PC-3 (cell line): ENCODE measurements around the gene CDK5RAP2. TPM values are rescaled to one million over a fixed set of nuclear protein-coding genes. Genes with fewer than 3 reads are reported as not detected.
"Not testable (repeated sequence)": the region's sequence is repeated elsewhere in the genome, so short reads cannot be mapped to it uniquely, and the experiment has no call there.

Source experiments
- ATAC-seq: fragments of 200-7000 bp; cut with Tn5 transposase; 2 replicates; pipeline ENCODE4 v1.9.1; 2020; ENCODE audit warnings: mild to moderate bottlenecking, moderate library complexity
- Bru-seq: library from RNA; stranded (reverse); fragments of 400-500 nt; gene quantifications from one replicate; lab custom pipeline; 2021; lab: Mats Ljungman, UMichigan
- BruChase-seq, 2 experiments: library from RNA; stranded (reverse); fragments of 400-500 nt; gene quantifications; one replicate each; lab custom pipeline; 2021; lab: Mats Ljungman, UMichigan
- BruUV-seq: library from RNA; stranded (reverse); fragments of 400-500 nt; replicated peaks from 2 replicates; lab custom pipeline; 2021; lab: Mats Ljungman, UMichigan
- CTCF ChIA-PET: fragments of 300-600 bp; sonication (Branson Sonifier 250); formaldehyde crosslinking; loops from one replicate; lab custom pipeline; 2022; ENCODE audit warnings: antibody characterized with exemption; lab: Charles Lee
- POLR2A ChIA-PET: fragments of 300-600 bp; sonication (Branson Sonifier 250); formaldehyde crosslinking; loops from one replicate; lab custom pipeline; 2022; ENCODE audit warnings: antibody characterized with exemption; ENCODE audit not compliant: unreplicated experiment; lab: Charles Lee
- DNase-seq: peaks from one replicate; pipeline ENCODE4 v3.0.0-alpha.2; 2015
- H2AFZ ChIP-seq: fragments of 300-600 bp; sonication (generic); 2 replicates; pipeline ENCODE4 v1.6.0; 2016; ENCODE audit warnings: antibody characterized with exemption, low read length
- H3F3A ChIP-seq: fragments of 300-600 bp; sonication (generic); one replicate; pipeline ENCODE4 v1.6.0; 2017; ENCODE audit warnings: antibody characterized with exemption, low read length, control low read depth, mild to moderate bottlenecking; ENCODE audit not compliant: unreplicated experiment
- H3K27ac ChIP-seq: fragments of 300-600 bp; sonication (generic); 2 replicates; pipeline ENCODE4 v1.5.1; 2016; ENCODE audit warnings: mild to moderate bottlenecking, low read length
- H3K27me3 ChIP-seq: fragments of 300-600 bp; sonication (generic); 2 replicates; pipeline ENCODE4 v1.6.1; 2016; ENCODE audit warnings: low read length, mixed read lengths
- H3K36me3 ChIP-seq: fragments of 300-600 bp; sonication (generic); 2 replicates; pipeline ENCODE4 v1.6.1; 2016; ENCODE audit warnings: low read depth, mixed run types, low read length, mixed read lengths
- H3K4me1 ChIP-seq: fragments of 300-600 bp; sonication (generic); 2 replicates; pipeline ENCODE4 v1.5.1; 2016; ENCODE audit warnings: low read length; ENCODE audit not compliant: insufficient read depth
- H3K4me2 ChIP-seq: fragments of 300-600 bp; sonication (generic); 2 replicates; pipeline ENCODE4 v1.6.0; 2016; ENCODE audit warnings: low read length
- H3K4me3 ChIP-seq: fragments of 300-600 bp; sonication (generic); 2 replicates; pipeline ENCODE4 v1.5.1; 2016; ENCODE audit warnings: mild to moderate bottlenecking, low read length, mixed read lengths
- H3K79me2 ChIP-seq: fragments of 300-600 bp; sonication (generic); 2 replicates; pipeline ENCODE4 v1.6.1; 2017; ENCODE audit warnings: low read length, mixed read lengths
- H3K9ac ChIP-seq: fragments of 300-600 bp; sonication (generic); 2 replicates; pipeline ENCODE4 v1.6.0; 2016; ENCODE audit warnings: mild to moderate bottlenecking, low read length
- H3K9me2 ChIP-seq: fragments of 300-600 bp; sonication (generic); replicated peaks from 2 replicates; pipeline ENCODE4 v1.6.1; 2016; ENCODE audit warnings: mixed run types, low read length, mixed read lengths
- H3K9me3 ChIP-seq: fragments of 300-600 bp; sonication (generic); 2 replicates; pipeline ENCODE4 v1.6.1; 2016; ENCODE audit warnings: low read length, mixed read lengths
- H4K20me1 ChIP-seq: fragments of 300-600 bp; sonication (generic); 2 replicates; pipeline ENCODE4 v1.6.1; 2016; ENCODE audit warnings: low read length, mixed read lengths
- EZH2 ChIP-seq: fragments of 300-600 bp; sonication (generic); IDR thresholded peaks from one replicate; pipeline ENCODE4 v1.6.1; 2017; ENCODE audit warnings: antibody characterized with exemption, mild to moderate bottlenecking, low read length; ENCODE audit not compliant: unreplicated experiment
- EZH2phosphoT487 ChIP-seq: fragments of 300-600 bp; sonication (generic); IDR thresholded peaks from 2 replicates; pipeline ENCODE4 v1.6.1; 2018; ENCODE audit warnings: mild to moderate bottlenecking, antibody characterized with exemption, low read length, borderline replicate concordance
- intact Hi-C: fragments of 100-400 bp; cut with micrococcal nuclease; formaldehyde crosslinking; loops from 2 replicates; pipeline ENCODE4 v1.9.0; 2023
- long read RNA-seq: library from polyadenylated mRNA; unstranded; transcript quantifications from one replicate; pipeline ENCODE4 v2.0.0, GENCODE V29; 2021; ENCODE audit not compliant: unreplicated experiment
- total RNA-seq: library from RNA; depleted of rRNA; stranded (reverse); fragments of >200 nt; gene quantifications from 2 replicates; pipeline ENCODE4 v1.2.3, GENCODE V29; 2014; rRNA removed
- TF ChIP-seq, protein P1 (sequence below): fragments of 300-600 bp; sonication (generic); conservative IDR thresholded peaks from 2 replicates; pipeline ENCODE4 v1.5.1; 2017; ENCODE audit warnings: antibody characterized with exemption, low read depth, mild to moderate bottlenecking, low read length

Gene CDK5RAP2
- total RNA-seq (37.4 and 41.0 TPM in 2 replicates), Bru-seq, nascent RNA (percentile 76 among the genes with signal in this experiment), BruChase-seq, experiment 1, labeled RNA remaining after a 6-hour chase (percentile 69 among the genes with signal in this experiment), BruChase-seq, experiment 2, labeled RNA remaining after a 2-hour chase (percentile 73 among the genes with signal in this experiment)
- long read RNA-seq, full-length matches to known transcripts, result 7 of 29 reads
- long read RNA-seq, partial matches to known transcripts, result 12 of 29 reads
- long read RNA-seq, other reads (novel, unspliced or antisense), result 10 of 29 reads

DNA sequence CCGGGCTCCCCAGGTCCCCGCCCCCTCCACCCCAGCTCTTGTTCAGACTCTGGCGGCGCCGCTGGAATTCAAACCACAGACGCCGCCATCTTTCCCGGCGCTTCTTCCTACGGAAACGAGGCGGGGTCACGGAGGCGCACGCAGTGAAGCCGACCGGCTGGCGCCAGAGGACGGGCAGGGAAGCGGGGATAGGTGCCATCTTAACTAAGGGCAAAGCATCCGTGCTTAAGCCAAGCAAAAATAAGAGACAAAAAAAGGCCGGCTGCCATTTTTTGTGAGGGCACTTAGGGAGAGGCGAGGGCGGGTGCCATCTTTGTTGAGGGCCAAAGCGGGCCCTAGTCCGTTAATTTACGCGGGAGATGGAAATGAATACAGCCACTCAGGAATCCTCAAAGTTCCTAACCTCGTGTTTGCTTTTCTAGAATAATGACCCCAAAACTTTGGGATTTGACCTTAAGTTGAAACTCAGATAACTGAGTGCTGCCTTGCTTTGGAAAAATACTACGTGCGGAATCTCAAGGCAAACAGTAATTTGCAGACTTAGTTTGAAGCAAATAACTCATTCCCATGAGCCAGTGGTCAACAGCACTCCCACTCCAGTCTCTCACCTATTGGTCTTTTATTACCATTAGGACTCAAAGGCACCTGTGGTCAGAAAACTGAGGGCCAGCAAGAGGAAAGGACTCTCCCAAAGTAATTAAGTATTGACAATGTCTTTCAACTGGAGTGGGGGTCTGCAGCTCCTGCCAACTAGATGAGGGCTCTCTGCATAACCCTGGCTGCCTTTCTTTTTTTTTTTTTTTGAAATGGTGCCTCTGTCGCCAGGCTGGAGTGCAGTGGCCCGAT, at the start of gene CDK5RAP2:
TSS of gene CDK5RAP2 (minus strand) at position 117 of the 846 bp plus-strand sequence. CDS start 189 bp downstream, outside the sequence.
- no peaks in the 10 kb centered on the region for H4K20me1 ChIP-seq
- H3K4me1 ChIP-seq, result peaks cover 7% of the 10 kb centered on the region; the same call in 1 of the 2 replicates
- CTCF ChIA-PET, result no interaction called here
- H3K9me2 ChIP-seq, result no peaks in the 10 kb centered on the region
- H2AFZ ChIP-seq, result peak within 1 kb of the TSS; percentile 93
- intact Hi-C loops, result no loop called here
- H3K27me3 ChIP-seq, result no peaks in the 10 kb centered on the region
- peaks cover 46% of the 10 kb centered on the region for H3K79me2 ChIP-seq
- POLR2A ChIA-PET, result interaction anchor here (0.7 kb wide), 1 partner anchor 22 kb away, joined by 7 read pairs; no protein-coding TSS in a partner anchor
- H3K9ac ChIP-seq, result peak within 1 kb of the TSS; percentile 86
- no peaks in the 10 kb centered on the region for H3F3A ChIP-seq
- DNase-seq (peak; percentile 96), ATAC-seq (peak; percentile 97)
- TF ChIP-seq, protein P1, sequence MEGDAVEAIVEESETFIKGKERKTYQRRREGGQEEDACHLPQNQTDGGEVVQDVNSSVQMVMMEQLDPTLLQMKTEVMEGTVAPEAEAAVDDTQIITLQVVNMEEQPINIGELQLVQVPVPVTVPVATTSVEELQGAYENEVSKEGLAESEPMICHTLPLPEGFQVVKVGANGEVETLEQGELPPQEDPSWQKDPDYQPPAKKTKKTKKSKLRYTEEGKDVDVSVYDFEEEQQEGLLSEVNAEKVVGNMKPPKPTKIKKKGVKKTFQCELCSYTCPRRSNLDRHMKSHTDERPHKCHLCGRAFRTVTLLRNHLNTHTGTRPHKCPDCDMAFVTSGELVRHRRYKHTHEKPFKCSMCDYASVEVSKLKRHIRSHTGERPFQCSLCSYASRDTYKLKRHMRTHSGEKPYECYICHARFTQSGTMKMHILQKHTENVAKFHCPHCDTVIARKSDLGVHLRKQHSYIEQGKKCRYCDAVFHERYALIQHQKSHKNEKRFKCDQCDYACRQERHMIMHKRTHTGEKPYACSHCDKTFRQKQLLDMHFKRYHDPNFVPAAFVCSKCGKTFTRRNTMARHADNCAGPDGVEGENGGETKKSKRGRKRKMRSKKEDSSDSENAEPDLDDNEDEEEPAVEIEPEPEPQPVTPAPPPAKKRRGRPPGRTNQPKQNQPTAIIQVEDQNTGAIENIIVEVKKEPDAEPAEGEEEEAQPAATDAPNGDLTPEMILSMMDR, result no peak
- TF ChIP-seq EZH2phosphoT487, result no peak
- no peak for TF ChIP-seq EZH2
- H3K27ac ChIP-seq, result peak within 1 kb of the TSS; percentile 8; the same call in 1 of the 2 replicates
- H3K4me3 ChIP-seq, result peak within 1 kb of the TSS; percentile 94
- peak within 1 kb of the TSS; percentile 90 for H3K4me2 ChIP-seq
- no peaks in the 10 kb centered on the region for H3K9me3 ChIP-seq
- H3K36me3 ChIP-seq, result no peaks in the 10 kb centered on the region
- BruUV-seq, result TSS peak; percentile 69

- H3K27me3 ChIP-seq, H4K20me1 ChIP-seq, H3K36me3 ChIP-seq, H3K9ac ChIP-seq, H3K4me3 ChIP-seq, H3K9me3 ChIP-seq, H3K4me1 ChIP-seq, H2AFZ ChIP-seq, H3K79me2 ChIP-seq, H3K4me2 ChIP-seq, H3F3A ChIP-seq, intact Hi-C loops, BruUV-seq, POLR2A ChIA-PET, H3K9me2 ChIP-seq: not testable (repeated sequence)
- peak; percentile 75 for DNase-seq
- CTCF ChIA-PET, result interaction anchor here (0.6 kb wide), 3 partner anchors 9 to 88 kb away, joined by 3 to 6 read pairs (median 5); no protein-coding TSS in a partner anchor
- peak overlapping the region; percentile 34; the same call in 1 of the 2 replicates for H3K27ac ChIP-seq
- peak; percentile 93 for ATAC-seq
Measured at GRCh38 chr9:120628925-120629497, 49.0 kb upstream of the CDK5RAP2 start.
